GM18520 (cell line): ENCODE measurements around the gene BAG3.

Source experiments
- ATAC-seq: cut with Tn5 transposase; IDR thresholded peaks from one replicate; pipeline ENCODE4 v1.9.1; 2021; ENCODE audit not compliant: unreplicated experiment

The BAG3 gene

GRCh38 chr10:119725828-119726675 is 74.9 kb downstream of the BAG3 start, which contains the start of gene INPP5F:
Gene INPP5F (plus strand): TSS chr10:119726050. CDS start chr10:119726263, 213 bp downstream.
- ATAC-seq = peak; percentile 72

GRCh38 chr10:119726676-119727261 is 75.6 kb downstream of the BAG3 start:
- no peak for ATAC-seq
